ENCODE measurements around the gene FRMPD2.

Gene FRMPD2

DNA sequence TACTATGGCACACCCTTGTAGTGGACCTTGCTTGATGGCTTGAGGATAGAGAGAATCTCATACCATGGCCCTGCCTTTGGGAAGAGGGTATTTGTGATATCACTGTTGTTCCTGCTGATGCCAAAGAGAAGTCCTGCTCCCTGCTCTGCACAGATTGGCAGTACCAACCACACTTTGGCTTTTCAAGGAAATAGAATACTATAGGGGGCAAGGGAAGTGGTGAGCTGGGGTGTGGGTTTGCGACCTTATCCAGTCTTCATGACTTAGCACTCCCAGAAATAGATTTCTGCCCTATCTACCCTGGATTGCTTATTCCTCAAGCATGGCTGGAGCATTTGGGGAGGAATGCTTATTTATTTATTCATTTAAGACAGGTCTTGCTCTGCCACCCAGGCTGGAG, 25.2 kb upstream of the FRMPD2 start:
- in situ Hi-C loops (cut with MboI; ENCODE audit: low sequenced_read_pairs, unreplicated experiment) = no loop called here
- DNase-seq (ENCODE audit: low spot score) = no peak
- TF ChIP-seq, protein P1, sequence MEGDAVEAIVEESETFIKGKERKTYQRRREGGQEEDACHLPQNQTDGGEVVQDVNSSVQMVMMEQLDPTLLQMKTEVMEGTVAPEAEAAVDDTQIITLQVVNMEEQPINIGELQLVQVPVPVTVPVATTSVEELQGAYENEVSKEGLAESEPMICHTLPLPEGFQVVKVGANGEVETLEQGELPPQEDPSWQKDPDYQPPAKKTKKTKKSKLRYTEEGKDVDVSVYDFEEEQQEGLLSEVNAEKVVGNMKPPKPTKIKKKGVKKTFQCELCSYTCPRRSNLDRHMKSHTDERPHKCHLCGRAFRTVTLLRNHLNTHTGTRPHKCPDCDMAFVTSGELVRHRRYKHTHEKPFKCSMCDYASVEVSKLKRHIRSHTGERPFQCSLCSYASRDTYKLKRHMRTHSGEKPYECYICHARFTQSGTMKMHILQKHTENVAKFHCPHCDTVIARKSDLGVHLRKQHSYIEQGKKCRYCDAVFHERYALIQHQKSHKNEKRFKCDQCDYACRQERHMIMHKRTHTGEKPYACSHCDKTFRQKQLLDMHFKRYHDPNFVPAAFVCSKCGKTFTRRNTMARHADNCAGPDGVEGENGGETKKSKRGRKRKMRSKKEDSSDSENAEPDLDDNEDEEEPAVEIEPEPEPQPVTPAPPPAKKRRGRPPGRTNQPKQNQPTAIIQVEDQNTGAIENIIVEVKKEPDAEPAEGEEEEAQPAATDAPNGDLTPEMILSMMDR (IDR thresholded peaks at IDR 0.05; ENCODE audit: borderline replicate concordance, control extremely low read depth, extremely low read depth, insufficient read depth, missing control alignments) = no peak

GRCh38 chr10:48299066-48299465, 24.6 kb upstream of the FRMPD2 start:
- DNase-seq (ENCODE audit: low spot score) = no peak
- TF ChIP-seq, protein P1 (IDR thresholded peaks at IDR 0.05; ENCODE audit: borderline replicate concordance, control extremely low read depth, extremely low read depth, insufficient read depth, missing control alignments) = no peak
- in situ Hi-C loops (cut with MboI; ENCODE audit: low sequenced_read_pairs, unreplicated experiment) = no loop called here

- TF ChIP-seq, protein P1 (IDR thresholded peaks at IDR 0.05; ENCODE audit: borderline replicate concordance, control extremely low read depth, extremely low read depth, insufficient read depth, missing control alignments) = no peak
- DNase-seq (ENCODE audit: low spot score) = no peak
- in situ Hi-C loops (cut with MboI; ENCODE audit: low sequenced_read_pairs, unreplicated experiment) = no loop called here
Observed at GRCh38 chr10:48296576-48297098, 22.1 kb upstream of the FRMPD2 start.

- DNase-seq (ENCODE audit: low spot score) = no peak
- TF ChIP-seq, protein P1 (IDR thresholded peaks at IDR 0.05; ENCODE audit: borderline replicate concordance, control extremely low read depth, extremely low read depth, insufficient read depth, missing control alignments) = no peak
- in situ Hi-C loops (cut with MboI; ENCODE audit: low sequenced_read_pairs, unreplicated experiment) = no loop called here
Observed at GRCh38 chr10:48294431-48294830, 19.9 kb upstream of the FRMPD2 start.

DNA sequence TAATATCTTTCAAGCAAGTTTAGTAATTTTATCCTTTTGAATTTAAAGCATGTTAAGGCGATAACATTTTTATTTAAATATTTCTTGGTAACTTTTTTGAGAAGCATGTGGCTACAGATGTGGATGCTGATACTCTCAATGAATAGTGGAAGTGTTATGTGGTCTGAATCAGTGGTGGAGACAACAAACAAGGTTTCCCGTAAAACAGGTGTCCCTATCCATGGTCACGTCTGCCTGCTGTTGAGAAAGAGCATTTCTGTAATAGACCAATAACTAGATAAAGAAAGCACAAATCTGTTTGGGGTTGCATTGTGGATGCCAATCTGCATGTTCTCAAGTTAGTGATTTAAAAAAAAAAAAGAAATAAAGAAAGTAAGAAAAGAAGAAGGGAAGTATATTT, 18.1 kb upstream of the FRMPD2 start:
- in situ Hi-C loops (cut with MboI; ENCODE audit: low sequenced_read_pairs, unreplicated experiment) = no loop called here
- TF ChIP-seq, protein P1 (IDR thresholded peaks at IDR 0.05; ENCODE audit: borderline replicate concordance, control extremely low read depth, extremely low read depth, insufficient read depth, missing control alignments) = no peak
- DNase-seq (ENCODE audit: low spot score) = no peak

GRCh38 chr10:48291190-48291589, 16.7 kb upstream of the FRMPD2 start:
- TF ChIP-seq, protein P1 (IDR thresholded peaks at IDR 0.05; ENCODE audit: borderline replicate concordance, control extremely low read depth, extremely low read depth, insufficient read depth, missing control alignments) = no peak
- in situ Hi-C loops (cut with MboI; ENCODE audit: low sequenced_read_pairs, unreplicated experiment) = no loop called here
- DNase-seq (ENCODE audit: low spot score) = no peak

GRCh38 chr10:48290286-48290685, 15.8 kb upstream of the FRMPD2 start:
- in situ Hi-C loops (cut with MboI; ENCODE audit: low sequenced_read_pairs, unreplicated experiment) = no loop called here
- TF ChIP-seq, protein P1 (IDR thresholded peaks at IDR 0.05; ENCODE audit: borderline replicate concordance, control extremely low read depth, extremely low read depth, insufficient read depth, missing control alignments) = no peak
- DNase-seq (ENCODE audit: low spot score) = no peak

All from GM13976 (cell line).